GM18909 (cell line): Measurements from ENCODE around the gene CST9L.
"Not testable (repeated sequence)": the region's sequence is repeated elsewhere in the genome, so short reads cannot be mapped to it uniquely, and the experiment has no call there.

Experiments used
- ATAC-seq: cut with Tn5 transposase; IDR thresholded peaks from one replicate; pipeline ENCODE4 v1.9.1; 2021; ENCODE audit warnings: mild to moderate bottlenecking; ENCODE audit not compliant: unreplicated experiment, poor library complexity

Gene CST9L

DNA sequence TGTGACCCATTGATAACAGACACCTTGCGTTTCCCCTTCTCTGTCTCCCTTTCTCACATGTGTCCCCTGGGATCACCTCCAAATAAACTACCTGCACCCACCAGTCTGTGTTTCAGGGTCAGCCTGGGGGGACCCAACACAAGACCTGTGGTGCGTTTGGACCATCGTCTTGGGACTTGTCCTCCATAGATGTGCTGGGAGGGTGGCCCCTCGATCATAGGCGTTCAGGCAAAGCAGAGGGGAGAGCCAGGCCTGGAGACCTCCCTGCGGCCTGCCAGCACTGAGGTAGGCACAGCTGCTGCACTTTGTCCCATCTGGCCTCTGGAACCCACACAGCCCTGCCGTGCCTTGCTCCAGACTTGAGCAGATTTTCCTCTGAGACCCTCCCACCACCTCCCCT, 19.3 kb upstream of the CST9L start:
- ATAC-seq = no peak

DNA sequence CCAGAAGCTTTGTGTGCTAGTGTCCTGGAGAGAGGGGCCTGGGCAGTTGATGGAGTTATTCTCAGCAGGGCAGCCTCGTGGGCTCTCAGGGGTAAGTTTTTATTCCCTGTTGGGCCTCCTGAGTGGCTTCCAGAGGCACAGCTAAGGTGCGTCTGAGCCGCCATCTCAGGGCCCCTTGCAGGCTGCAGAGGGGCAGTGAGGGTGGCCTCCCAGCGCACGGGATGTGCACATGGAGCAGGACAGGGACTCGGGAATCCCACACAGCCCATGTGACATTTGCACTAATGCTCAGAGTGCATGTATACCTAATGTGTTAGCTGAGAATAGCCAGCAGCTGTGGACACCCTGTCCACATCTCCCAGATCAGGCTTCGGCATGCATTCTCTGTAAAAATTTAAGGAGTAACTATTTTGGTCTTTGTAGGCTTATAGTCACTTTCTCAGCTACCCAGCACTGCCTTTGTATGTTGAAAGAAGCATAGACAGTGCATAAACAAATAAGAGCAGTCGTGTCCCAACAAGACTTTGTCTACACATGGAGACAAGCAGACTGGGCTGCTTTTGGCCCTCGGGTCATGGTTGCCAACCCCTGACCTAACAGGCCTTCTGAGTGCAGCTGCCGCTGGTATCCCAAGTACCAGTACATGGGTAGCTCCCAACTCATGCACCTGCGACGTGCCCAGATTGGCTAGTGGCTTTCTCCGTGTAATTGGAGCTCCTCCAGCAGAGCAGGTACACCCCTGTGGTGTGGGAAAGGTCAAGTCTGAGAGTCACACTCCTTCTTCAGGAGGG, 18.6 kb upstream of the CST9L start:
- no peak for ATAC-seq

DNA sequence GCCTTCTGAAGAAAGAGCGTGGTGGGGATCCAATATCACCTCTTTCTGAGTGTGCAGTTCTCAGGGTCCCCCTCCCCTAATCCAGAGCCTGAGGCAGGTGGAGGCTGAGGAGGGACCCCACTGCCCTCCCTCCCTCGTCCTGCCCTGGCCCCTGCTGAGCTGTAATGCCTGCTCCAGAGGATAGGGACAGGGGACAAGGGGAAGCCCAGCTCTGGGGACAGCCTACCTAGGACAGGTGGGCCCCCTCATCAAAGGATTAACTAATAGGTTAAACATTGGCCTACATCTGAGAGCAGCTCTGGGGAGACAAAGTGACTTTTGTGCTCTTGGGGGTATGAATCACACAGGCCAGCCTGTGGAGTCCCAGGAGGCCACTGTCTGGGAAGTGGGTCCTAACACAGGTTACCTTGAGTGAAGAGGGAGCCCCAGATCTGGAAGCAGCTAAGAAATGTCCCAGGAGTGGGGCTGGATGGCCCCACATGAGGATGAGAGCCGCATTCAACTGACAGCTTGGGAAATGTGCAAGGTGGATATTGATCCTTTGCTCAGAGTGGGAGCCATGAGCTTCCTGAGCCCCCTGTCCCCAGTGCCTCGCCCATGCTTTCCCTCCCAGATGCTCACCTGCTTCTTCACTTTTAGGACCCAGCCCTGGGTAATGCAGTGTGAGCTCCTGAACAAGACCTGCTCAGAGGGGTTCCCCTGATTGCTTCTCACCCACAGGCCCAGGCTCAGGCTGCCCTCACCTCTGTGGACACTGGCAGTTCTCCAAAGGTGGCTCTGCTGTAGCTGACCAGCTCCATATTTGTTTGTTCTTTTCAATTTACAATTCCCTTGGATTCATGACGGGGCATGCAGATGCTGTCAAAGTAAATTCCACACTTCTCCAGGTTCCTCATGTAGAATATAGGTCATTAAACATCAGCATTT, 17.8 kb upstream of the CST9L start:
- no peak for ATAC-seq

- no peak for ATAC-seq
These were observed 17.1 kb upstream of the CST9L start for GRCh38 chr20:23585449-23585807.

- no peak for ATAC-seq
These were observed 16.3 kb upstream of the CST9L start for GRCh38 chr20:23584434-23585199.

DNA sequence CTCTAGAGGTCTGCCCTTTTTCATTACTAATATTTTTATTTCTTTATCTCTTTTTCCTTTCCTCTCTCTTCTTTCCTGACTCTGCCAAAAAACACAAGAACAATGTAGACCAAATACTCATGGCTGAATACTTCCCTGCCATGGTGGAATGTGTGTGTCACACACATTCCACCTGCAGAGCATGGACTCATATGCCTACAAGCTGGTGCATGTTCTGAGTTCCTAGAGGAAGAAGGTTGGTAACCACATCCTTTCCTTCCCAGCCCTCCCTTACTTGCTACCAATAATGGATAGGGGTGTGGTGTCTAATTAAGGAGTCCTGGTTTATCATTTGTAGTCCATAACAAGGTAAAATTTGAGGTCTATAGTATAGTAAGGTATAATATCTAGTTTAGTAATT, 15.2 kb upstream of the CST9L start:
- ATAC-seq = no peak

DNA sequence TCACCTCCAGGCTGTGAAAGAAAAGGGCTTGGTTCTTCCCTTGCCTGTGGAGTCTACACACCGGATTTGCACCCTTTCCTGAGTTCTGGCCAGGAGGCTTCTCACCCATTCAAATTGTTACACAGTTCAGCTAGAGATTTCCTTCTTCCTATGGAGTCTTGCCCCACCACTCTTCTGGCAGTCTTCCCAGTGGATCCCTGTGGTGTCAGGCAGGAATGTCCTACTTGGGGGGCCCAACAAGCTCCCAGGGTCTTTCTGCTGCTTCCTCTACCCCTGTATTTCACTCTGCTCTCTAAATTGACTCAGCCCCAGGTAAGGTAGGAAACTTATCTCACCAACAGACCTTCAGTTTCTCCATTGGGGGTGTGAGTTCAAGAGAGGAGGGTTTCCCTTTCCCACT, 14.0 kb upstream of the CST9L start:
- no peak for ATAC-seq

DNA sequence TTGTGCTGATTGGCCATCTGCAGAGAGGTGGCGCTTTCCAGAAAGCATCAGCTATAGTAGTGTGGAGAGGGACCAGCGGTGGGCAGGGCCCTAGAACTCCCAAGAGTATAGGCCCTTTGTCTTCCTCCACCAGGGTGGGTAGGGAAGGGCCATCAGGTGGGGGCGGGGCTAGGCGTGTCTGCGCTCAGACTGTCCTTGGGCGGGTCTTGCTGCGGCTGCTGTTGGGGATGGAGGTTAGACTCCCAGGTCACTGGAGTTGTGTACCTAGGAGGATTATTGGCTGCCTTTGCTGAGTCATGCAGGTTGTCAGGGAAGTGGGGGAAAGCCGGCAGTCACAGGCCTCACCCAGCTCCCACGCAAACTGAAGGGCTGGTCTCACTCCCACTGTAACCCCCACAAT, 13.5 kb upstream of the CST9L start:
- ATAC-seq = not testable (repeated sequence)

DNA sequence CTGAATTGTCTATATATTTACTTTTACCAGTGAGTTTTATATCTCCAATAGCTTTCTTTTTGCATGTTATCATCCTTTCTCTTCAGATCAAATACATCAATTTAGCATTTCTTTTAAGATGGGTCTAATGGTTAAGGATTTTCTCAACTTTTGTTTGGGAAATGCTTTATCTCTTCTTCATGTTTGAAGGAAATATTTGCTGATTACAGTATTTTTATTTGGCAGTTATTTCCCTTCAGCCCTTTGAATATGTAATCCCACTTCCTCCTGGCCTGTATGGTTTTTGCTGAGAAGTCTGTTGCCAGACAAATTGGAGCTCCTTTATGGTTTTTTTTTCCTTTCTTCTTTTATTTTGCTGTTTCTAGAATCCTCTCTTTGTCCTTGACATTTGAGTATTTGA, 6.7 kb upstream of the CST9L start:
- no peak for ATAC-seq

DNA sequence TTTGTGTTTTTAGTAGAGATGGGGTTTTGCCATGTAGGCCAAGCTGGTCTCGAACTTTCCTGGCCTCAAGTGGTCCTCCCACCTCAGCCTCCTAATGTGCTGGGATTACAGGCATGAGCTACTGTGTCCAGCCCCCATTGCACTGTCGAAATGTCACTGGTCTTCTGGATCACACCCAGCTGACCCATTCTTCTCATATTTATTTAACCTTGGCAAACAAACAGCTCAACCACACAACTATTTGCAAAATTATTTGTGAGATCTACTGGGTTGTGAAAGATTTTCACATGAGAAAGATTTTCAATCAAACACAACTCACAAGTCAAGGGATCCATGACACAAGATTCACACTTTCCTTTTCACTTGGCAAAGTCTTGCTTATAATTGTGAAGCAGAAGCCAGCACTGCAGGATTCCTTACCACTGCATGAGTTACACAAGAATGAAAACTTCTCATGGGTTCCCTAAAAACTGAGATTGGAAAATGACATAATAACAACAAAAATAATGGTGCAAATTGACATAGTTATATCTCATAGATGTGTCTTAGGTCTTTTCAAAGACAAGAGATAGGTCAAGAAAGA, 2.0 kb upstream of the CST9L start:
- no peak for ATAC-seq

- ATAC-seq = no peak
These were observed 1.3 kb upstream of the CST9L start for GRCh38 chr20:23569570-23569969.

- no peak for ATAC-seq
These were observed 667 bp upstream of the CST9L start for GRCh38 chr20:23568971-23569330.

DNA sequence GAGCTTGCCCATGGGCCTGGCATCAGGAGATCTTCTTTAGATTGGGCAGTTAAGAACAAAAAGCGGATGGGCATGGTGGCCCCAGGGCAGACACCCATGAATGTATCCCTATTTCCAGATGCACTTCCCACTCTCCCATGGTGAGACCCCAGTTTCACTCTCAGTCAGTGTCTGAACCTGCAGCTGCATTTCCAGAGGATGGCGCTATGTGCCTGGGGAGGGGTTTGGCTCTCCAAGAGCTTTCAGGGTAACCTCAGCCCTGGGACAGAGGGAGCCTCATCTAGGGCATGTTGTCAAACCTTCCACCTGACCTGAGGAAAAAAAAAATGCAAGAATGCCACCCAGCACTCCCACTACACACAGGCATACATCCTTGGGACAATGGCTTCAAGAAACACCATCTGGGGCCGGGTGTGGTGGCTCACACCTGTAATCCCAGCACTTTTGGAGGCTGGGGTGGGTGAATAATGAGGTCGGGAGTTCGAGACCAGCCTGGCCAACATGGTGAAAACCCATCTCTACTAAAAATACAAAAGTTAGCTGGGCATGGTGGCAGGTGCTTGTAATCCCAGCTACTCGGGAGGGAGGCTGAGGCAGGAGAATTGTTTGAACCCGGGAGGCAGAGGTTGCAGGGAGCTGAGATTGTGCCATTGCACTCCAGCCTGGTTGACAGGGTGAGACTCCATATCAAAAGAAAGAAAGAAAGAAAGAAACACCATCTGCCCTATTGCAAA, 1.9 kb downstream of the CST9L start:
- no peak for ATAC-seq

DNA sequence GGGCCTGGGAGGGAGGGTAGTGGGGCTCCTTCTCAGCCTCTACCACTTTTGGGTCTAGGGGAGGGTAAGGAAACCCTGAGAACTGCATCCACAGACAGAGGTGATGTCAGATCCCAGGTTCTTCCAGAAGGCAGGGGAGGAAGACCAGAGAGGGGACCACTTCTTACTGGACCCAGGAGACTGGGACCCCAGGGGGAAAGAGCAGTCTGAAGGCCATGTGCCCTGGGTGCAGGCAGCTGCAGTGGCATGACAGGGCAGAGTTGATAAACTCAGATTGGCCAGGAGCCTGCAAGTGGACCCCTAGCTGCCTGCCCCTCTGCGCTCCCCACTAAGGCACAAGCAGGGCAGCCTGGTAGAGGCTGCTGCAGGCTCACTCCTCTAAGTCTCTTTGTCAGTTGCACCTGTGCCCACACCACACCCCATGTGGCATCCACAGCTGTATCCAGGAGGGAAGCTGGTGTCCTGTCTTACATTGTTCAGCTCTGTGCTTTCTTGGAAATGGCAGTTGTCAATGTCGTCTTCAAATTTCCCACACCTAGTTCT, 2.7 kb downstream of the CST9L start:
- ATAC-seq = no peak

DNA sequence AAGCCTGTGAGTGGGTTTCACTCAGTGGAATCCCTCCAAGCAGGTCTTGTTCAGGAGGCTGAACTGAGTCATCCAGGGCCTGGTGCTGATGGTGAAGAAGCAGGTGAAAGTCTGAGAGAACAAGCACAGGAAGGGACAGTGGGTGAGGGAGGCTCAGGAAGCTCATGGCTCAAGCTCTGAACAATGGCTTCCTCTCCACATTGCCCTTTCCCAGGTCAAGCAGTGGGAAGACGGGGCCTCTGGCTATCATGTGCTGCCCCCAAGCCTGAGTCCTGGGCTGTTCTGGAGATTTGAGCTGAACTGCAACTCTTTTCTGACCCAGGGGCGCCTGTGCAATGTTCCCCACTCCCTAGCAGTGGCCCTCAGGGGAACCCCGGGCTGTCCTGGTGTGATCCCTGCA, 3.4 kb downstream of the CST9L start:
- ATAC-seq = no peak

DNA sequence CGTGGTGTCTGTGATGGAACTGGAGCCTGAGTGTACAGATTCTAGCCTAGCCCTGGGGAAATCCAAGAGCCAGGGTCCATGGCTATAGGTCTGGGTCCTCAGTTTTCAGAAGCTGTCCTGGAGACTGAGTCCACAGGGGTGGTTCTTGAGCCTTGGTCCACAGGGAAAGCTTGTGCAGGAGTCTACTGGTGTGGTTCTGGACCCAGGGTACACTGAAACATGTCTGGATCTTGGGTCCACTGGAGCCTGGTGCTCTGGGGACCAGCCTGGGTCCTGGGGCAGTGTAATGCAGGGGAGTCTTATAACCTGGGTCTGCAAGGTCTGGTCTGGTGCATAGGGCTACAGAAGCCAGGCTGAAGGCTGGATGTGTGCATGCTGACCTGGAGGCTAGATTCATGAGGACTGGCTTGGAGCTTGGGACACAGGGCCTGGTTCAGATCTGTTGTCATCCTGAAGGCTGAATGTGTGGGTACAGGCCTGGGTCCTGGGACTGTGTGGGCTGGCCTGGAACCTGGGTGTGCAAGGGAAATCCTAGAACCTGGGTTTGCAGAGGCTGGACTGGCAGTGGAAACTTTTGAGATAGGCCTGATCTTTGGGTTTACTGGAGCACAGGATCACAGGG, 5.5 kb downstream of the CST9L start:
- ATAC-seq = no peak

DNA sequence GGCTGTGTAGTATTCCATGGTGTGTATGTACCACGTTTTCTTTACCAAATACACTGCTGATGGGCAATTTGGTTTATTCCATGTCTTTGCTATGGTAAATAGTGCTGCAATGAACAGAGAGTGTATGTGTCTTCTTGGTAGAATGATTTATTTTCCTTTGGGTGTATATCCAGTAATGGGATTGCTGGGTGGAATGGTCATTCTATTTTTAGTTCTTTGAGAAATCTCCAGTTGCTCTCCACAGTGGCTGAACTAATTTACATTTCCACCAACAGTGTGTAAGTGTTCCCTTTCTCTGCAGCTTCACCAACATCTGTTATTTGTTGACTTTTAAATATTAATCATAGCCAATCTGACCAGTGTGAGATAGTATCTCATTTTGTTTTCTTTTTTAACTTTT, 13.9 kb downstream of the CST9L start:
- ATAC-seq = no peak

GRCh38 chr20:23551786-23552185, 16.5 kb downstream of the CST9L start:
- no peak for ATAC-seq

DNA sequence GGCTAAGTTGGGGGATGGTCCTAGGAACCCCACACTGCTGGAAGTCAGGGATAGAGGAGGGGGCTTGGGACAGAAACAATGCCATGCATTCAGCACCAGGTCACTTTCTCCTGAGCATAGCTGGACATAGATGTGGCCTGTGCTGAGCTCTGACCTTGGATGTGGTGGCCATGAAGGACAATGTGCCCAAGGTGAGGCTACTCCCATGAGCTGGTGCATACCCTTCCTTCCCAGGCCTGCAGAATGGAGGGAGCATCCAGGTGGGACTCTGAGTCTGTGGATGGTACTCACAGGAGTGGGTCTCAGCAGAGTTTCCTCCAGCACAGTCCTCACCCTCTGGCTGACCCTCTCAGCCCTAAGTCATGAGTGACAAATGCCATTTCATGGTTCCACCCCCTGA, 16.9 kb downstream of the CST9L start:
- no peak for ATAC-seq
